ENCODE results near the gene TELO2. TPM values are rescaled to one million over a fixed set of nuclear protein-coding genes. Genes with fewer than 3 reads are reported as not detected.
"Not testable (repeated sequence)": the region's sequence is repeated elsewhere in the genome, so short reads cannot be mapped to it uniquely, and the experiment has no call there.

The TELO2 gene
- total RNA-seq, 1 donor from 2014 or later, result 17.7 TPM

DNA sequence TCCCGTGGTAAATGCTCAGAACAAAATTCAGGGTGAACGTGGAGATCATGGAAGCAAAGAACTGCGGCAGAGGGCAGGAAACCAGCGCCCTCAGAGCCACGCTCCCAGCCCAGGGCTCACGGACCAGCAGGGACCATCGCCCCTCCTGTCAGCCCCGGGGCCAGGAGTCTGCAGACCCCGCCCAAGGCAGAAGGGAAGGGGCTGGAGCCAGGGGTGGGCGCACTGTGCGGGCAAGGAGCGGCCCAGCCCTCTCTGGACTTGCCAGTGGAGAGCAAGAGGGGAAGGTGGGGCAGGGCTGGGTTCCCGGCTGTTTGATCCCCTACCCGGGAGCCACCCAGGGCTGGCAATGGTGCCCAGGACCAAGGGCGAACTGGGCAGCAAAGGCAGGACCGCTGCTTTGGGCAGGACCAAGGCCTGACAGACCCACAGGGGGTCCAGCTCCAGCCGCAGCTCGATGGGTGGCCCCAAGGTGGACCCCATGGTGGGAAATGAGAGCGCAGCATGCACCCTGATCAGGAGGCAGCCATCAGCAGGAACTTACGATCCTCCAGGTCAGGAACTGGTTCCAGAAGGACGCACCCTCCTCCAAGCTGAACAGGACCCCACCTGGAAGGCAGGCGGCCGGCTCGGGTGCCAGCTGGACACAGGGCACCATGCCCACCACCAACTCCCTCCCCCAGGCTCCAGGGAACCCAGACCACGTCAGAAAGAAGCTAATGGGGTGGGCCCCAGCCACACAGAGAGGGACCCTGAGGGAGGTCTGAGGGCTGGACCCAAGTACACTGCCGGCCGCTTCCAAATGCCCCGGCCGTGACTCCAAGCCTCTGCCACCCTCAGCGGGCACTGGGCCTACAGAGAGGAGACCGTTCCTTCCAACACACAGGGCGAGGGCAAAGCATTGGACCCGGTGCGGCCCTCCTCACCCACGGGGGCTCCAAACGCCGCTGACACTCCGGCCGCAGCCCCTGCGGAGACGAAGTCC, 37.7 kb upstream of the TELO2 start:
- intact Hi-C loops (cut with DNase I), result no loop called here
- no peak for DNase-seq (ENCODE audit: low spot score)

- intact Hi-C loops (cut with DNase I), result no loop called here
- DNase-seq (ENCODE audit: low spot score), result no peak
These were observed 36.2 kb upstream of the TELO2 start for GRCh38 chr16:1456951-1457350.

- no peak for DNase-seq (ENCODE audit: low spot score)
These were observed 35.5 kb upstream of the TELO2 start for GRCh38 chr16:1457489-1458245.

GRCh38 chr16:1458336-1458976, 34.7 kb upstream of the TELO2 start:
- no peak for DNase-seq (ENCODE audit: low spot score)
- intact Hi-C loops (cut with DNase I), result no loop called here

More at GRCh38 chr16:1457489-1458245, 35.5 kb upstream of the TELO2 start:
- intact Hi-C loops (cut with DNase I), result no loop called here

- intact Hi-C loops (cut with DNase I), result no loop called here
- DNase-seq (ENCODE audit: low spot score), result no peak
These were observed 34.2 kb upstream of the TELO2 start for GRCh38 chr16:1458977-1459341.

DNA sequence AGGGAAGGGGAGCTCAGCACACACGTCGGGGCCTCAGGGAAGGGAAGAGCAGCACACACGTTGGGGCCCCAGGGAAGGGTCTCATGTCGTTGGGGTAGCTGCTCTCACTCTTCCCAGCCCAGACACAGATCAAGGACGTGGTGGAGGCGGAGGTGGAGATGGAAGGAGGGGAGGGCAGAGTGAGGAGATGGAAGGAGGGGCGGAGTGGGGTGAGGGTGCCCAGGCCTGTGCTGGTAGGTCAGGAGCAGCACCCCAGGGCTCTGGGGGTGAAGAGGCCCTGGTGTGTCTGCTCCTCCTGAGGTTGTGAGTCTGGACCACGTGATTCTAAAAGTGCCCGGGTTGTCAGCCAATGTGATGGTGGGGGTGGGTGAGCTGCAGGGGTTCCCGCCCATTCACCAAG, 33.2 kb upstream of the TELO2 start:
- intact Hi-C loops (cut with DNase I), result no loop called here
- DNase-seq (ENCODE audit: low spot score), result no peak

- intact Hi-C loops (cut with DNase I), result no loop called here
- no peak for DNase-seq (ENCODE audit: low spot score)
These were observed 32.5 kb upstream of the TELO2 start for GRCh38 chr16:1460602-1461138.

DNA sequence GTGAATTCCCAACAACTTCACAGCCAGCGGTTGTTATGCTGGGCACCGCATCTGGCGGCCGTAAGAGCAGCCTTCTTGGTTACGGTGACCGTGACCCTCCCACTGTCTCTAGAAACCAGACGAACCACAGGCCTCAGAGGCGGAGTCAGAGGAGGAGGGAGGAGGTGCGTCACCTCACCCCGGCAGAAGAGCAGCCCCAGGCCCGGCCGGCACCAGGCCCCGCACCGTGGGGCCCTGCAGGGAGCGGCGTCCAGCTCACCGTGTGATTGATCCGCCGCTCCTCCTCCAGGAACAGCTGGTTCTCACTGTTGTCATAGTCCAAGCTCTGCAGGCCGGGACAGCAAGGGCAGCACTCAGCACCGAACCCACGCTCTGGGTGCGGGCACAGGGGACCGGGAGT, 32.0 kb upstream of the TELO2 start:
- DNase-seq (ENCODE audit: low spot score), result no peak
- intact Hi-C loops (cut with DNase I), result no loop called here

DNA sequence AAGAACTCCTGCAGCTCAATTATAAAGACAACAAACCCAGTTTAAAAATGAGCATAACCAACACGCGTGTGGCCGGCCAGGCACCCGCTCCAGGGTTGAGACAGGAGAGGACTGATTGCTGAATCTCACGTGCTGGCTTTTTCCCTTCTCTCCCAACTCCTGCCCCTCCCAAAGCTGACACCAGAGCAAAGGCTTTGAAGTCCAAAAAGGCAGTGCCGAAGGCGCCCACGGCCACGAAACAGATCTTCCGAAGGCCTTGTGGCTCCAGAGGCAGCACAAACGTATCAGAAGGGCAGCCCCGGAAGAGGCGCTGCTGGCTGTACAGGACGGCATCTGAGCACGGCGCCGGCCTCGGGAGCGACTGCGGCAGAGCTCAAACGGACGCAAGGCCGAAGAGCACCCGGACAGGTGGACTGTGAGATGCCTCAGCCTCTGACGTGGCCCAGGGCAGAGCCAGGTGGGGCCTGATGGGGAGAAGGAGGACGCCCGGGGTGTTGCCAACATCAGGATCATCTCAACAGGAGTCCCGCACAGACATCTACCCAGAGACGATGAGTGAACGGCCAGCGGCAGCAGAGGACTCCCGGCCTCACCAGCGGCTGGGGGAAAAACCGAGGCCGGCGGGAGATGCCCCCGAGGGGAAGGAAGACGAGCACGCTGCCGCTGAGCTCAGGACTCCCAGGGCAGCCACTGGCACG, 28.8 kb upstream of the TELO2 start:
- DNase-seq (ENCODE audit: low spot score), result no peak
- intact Hi-C loops (cut with DNase I), result no loop called here

DNA sequence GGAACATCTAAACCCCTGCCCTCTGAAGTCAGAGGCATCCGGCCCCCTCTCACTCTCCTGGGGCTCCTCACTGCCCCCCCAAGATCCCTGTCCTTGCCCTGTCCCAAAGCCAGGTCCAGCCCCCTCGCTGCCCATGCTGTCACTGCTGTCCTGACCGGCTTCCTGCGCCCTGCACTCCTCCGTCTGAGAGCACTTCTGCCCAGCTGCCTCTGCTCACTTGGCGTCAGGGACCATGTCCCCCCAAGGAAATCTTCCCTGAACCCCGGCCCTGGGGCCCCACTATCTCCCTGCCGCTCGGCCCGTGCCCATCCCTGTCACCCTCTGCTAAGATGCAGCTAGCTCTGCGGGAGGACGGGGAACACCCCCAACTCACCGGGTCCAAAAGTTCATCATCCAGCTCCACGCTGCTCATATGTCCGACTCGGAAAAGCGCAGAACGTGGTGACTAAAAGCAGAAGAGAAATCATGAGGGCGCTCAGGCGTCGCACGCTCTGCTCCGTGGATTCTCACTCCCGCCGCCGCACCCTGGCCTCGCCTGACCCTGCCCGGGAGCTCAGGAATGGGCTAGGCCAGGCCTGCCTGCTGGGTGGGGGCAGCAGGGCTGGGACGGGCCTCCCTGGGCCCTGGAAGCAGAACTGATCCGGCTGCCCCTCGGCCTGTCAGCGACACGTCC, 28.1 kb upstream of the TELO2 start:
- DNase-seq (ENCODE audit: low spot score), result no peak
- intact Hi-C loops (cut with DNase I), result no loop called here

DNA sequence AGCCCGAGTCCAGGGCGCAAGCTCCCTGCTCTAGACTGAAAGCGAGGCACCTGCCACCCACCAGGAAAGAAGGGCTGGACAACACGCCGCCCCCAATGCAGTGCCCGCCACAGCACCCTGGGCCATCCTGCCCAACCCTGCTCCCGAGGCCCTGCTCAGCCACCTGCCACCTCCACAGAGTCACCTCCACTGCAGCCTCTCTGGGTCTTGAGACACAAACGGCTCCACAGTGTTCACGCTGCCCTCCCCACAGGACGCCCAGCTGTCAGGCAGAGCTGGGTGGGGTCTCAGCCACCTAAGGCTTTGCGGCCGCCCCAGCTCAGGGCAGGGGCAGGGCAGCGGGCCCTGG, 27.6 kb upstream of the TELO2 start:
- intact Hi-C loops (cut with DNase I), result no loop called here

DNA sequence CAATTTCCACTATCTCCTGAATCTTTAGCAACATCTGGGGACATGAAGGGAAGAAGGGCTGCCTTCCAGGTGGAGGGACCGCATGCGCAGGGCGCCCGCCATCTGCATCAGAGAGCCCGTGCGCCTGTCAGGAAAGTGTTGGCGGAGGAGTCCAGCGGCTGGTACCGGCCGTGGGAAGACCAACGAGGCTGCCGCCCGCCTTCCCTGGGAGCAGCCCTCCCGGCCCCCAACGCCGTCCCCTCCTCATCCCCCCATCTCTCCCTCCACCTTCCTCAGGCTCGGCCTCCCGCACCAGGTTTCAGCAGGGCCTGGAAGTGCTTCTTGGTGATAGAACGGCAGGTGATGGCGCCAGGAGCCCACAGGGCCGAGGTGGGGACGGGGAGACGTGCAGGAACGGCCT, 27.1 kb upstream of the TELO2 start:
- intact Hi-C loops (cut with DNase I), result no loop called here
- no peak for DNase-seq (ENCODE audit: low spot score)

More for the DNA sequence above, 27.6 kb upstream of the TELO2 start:
- no peak for DNase-seq (ENCODE audit: low spot score)

DNA sequence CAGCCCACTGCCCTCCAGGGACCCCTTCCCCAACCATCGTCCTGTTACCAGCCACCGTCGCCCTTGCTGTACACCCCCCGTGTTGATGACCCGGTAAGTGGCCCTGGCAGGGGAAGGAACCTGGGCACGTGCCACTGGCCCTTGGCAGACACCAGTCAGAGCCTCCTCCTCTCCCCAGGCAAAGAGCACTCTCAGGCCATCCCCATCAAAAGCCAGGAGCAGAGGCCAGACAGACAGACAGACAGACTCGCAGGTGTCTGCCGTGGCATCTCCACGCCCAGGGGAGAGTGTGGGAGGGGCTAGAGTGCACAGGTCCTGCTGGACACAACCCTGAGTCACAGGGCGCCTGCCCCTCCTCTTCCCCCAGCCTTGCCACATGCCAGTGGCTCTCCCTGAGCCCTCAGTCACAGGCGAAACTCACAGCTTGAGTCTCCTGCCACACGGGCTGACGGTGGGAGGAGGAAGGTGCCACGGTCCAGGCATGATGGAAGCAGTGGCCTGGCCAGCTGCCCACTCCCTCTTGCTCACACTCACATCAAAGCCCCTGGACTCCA, 26.1 kb upstream of the TELO2 start:
- intact Hi-C loops (cut with DNase I), result no loop called here
- no peak for DNase-seq (ENCODE audit: low spot score)

GRCh38 chr16:1468426-1468810, 24.7 kb upstream of the TELO2 start:
- intact Hi-C loops (cut with DNase I), result no loop called here
- no peak for DNase-seq (ENCODE audit: low spot score)

DNA sequence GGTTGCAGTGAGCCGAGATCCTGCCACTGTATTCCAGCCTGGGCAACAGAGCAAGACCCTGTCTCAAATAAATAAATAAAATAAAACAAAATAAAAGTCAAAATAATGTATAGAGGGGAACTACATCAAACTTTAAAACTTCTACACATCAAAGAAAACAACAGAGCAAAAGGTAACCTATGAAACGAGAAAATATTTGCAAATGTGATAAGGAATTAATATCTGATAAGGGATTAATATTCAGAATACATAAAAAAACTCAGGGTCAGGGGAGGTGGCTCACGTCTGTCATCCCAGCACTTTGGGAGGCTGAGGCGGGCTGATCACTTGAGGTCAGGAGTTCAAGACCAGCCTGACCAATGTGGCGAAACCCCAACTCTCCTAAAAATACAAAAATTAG, 24.0 kb upstream of the TELO2 start:
- DNase-seq (ENCODE audit: low spot score); intact Hi-C loops (cut with DNase I): not testable (repeated sequence)

GRCh38 chr16:1469693-1470201, 23.4 kb upstream of the TELO2 start:
- intact Hi-C loops (cut with DNase I), result no loop called here
- no peak for DNase-seq (ENCODE audit: low spot score)

DNA sequence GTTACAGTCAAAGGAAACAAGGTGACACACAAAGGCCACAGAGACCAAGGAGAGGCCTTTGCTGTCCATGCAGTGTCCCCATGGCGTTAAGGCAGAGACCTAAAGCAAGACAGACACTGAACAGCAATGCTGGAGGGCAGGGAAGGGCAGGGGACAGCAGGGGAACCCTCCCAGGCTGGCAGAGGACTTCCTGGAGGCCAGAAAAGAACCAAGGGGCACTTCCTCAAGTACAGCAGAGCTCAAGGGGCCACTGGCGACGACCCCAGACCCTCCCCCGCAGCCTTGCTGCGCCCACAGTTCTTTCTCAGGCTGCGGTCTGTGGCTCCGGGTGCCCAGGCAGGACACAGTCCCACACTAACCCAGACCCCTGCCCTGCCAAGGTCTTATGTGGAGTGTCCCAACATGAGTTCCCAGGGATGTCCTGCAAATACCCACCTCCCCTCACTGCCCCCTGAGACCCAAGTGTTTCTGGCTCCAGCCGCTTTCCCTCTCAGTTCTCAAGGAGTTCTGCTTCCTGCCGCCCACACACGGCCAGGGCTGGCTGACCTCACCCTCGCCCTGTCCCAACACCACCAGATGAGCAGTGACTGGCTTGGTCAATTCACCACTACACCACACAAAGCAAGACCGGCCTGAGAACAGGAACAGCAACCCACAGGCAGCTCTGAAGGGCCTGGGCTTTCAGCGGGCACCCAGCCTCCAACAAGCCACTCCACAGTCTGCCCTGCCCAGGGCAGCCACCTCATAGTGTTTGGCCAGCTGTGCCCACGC, 22.5 kb upstream of the TELO2 start:
- DNase-seq (ENCODE audit: low spot score), result no peak
- intact Hi-C loops (cut with DNase I), result no loop called here
